ENCODE data around the gene BABAM1. TPM values are rescaled to one million over a fixed set of nuclear protein-coding genes. Genes with fewer than 3 reads are reported as not detected.

BABAM1 gene
- total RNA-seq, 2 experiments from 2014 or later: 56.2 to 63.5 TPM

- Histone ChIP-seq H3K27me3 (ENCODE audit: control insufficient read depth in 1 of 2, insufficient read depth in 2 of 2, low read length in 2 of 2) (no peaks in the 10 kb centered on the region), H3K9me3 (ENCODE audit: control insufficient read depth in 1 of 2, insufficient read depth in 1 of 2, low read length in 2 of 2) (peaks cover 0 to 7% of the 10 kb centered on the region in 2 experiments), H3K36me3 (ENCODE audit: insufficient read depth, low read length) (peaks cover 3% of the 10 kb centered on the region), H3K4me3 (ENCODE audit: low read length) (no peak overlapping the region), H3K27ac (ENCODE audit: low read depth in 1 of 2, low read length in 2 of 2) (no peak overlapping the region), H3K4me1 (ENCODE audit: insufficient read depth, low read length) (peaks cover 28% of the 10 kb centered on the region)
- H3K9me3 Mint-ChIP-seq: no peaks in the 10 kb centered on the region
- H3K4me1 Mint-ChIP-seq (ENCODE audit: low read depth): peaks cover 15% of the 10 kb centered on the region
- H3K27me3 Mint-ChIP-seq: no peaks in the 10 kb centered on the region
- ChIA-PET CTCF (interaction anchor here (2.2 to 3.5 kb wide), 2 partner anchors 21 to 34 kb away, joined by 10 to 13 read pairs; partner anchors contain the start of gene MRPL34), POLR2A (interaction anchor here (1.6 kb wide), 1 partner anchor 17 kb away, joined by 4 read pairs; the partner anchor contains the start of gene DDA1)
- ATAC-seq (ENCODE audit: poor library complexity) (no peak), DNase-seq (peak in 1 of 14 experiments; percentile 17)
- intact Hi-C loops (cut with DNase I, micrococcal nuclease): no loop called here
- no peak overlapping the region for H3K27ac Mint-ChIP-seq
- H3K36me3 Mint-ChIP-seq (ENCODE audit: low read depth): peaks cover 8% of the 10 kb centered on the region
- H3K4me3 Mint-ChIP-seq: peak overlapping the region; percentile 63
- TF ChIP-seq, protein P1, sequence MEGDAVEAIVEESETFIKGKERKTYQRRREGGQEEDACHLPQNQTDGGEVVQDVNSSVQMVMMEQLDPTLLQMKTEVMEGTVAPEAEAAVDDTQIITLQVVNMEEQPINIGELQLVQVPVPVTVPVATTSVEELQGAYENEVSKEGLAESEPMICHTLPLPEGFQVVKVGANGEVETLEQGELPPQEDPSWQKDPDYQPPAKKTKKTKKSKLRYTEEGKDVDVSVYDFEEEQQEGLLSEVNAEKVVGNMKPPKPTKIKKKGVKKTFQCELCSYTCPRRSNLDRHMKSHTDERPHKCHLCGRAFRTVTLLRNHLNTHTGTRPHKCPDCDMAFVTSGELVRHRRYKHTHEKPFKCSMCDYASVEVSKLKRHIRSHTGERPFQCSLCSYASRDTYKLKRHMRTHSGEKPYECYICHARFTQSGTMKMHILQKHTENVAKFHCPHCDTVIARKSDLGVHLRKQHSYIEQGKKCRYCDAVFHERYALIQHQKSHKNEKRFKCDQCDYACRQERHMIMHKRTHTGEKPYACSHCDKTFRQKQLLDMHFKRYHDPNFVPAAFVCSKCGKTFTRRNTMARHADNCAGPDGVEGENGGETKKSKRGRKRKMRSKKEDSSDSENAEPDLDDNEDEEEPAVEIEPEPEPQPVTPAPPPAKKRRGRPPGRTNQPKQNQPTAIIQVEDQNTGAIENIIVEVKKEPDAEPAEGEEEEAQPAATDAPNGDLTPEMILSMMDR (IDR thresholded peaks at IDR 0.05): no peak
These were observed 59.3 kb downstream of the BABAM1 start for GRCh38 chr19:17326595-17326966.

GRCh38 chr19:17327068-17327653, 59.9 kb downstream of the BABAM1 start:
- Mint-ChIP-seq H3K4me3 (peak overlapping the region; percentile 63), H3K27ac (no peak overlapping the region), H3K9me3 (no peaks in the 10 kb centered on the region), H3K36me3 (ENCODE audit: low read depth) (peaks cover 7% of the 10 kb centered on the region), H3K4me1 (ENCODE audit: low read depth) (peaks cover 15% of the 10 kb centered on the region), H3K27me3 (no peaks in the 10 kb centered on the region)
- TF ChIP-seq, protein P1 (IDR thresholded peaks at IDR 0.05): no peak
- POLR2A ChIA-PET: interaction anchor here (1.8 kb wide), 1 partner anchor 21 kb away, joined by 9 read pairs; the partner anchor contains the start of gene MRPL34
- CTCF ChIA-PET: interaction anchor here (2.2 to 3.5 kb wide), 2 partner anchors 22 to 35 kb away, joined by 10 to 13 read pairs; partner anchors contain the start of gene MRPL34
- Histone ChIP-seq H3K27ac (ENCODE audit: low read depth in 1 of 2, low read length in 2 of 2) (no peak overlapping the region), H3K4me1 (ENCODE audit: insufficient read depth, low read length) (peaks cover 28% of the 10 kb centered on the region), H3K36me3 (ENCODE audit: insufficient read depth, low read length) (no peaks in the 10 kb centered on the region), H3K9me3 (ENCODE audit: control insufficient read depth in 1 of 2, insufficient read depth in 1 of 2, low read length in 2 of 2) (peaks cover 0 to 7% of the 10 kb centered on the region in 2 experiments), H3K27me3 (ENCODE audit: control insufficient read depth in 1 of 2, insufficient read depth in 2 of 2, low read length in 2 of 2) (no peaks in the 10 kb centered on the region), H3K4me3 (ENCODE audit: low read length) (no peak overlapping the region)
- ATAC-seq (ENCODE audit: poor library complexity) (no peak), DNase-seq (peak in 1 of 14 experiments; percentile 41)
- intact Hi-C loops (cut with DNase I, micrococcal nuclease): no loop called here

DNA sequence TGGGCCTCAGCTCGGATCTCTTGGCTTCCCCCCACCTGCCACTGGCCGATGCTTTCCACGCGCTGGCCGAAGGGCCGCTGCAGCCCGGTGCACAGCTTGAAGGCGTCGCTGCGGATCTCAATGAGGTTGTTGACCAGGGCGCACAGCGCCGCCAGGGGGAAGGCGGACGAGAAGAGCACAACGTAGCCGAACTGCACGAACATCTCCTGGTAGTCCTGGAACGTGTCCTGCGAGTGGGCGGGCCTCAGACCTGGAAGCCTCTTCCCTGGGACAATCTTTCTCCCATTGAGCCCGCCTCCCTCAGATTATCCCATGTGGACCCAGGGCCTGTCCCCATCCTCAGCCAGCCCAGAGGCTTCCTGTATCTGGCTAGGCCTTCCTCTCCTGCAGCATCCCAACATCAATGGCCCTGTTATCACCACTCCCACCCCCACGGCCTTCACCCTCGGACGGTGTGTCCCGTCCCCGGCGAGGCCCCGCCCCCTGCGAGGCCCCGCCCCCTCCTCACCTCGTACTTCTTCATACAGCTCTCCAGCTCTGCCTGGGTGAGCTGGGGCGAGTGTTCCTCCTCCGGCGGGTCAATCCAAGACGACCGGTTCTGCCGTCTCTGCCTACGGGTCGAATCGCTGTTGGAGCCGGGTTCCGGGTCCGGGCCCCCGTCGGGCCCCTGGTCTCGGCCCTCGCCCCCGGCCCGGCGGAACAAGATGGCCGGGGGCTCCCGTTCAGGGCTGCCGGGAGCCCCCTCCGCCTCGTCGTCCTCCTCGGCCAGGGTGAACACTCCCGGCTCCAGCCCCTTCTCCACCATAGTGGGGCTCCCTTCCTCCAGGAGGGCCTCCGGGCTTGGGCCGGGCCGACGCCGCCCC, 60.6 kb downstream of the BABAM1 start:
- peak overlapping the region in 1 of 2 donors; percentile 59 for H3K27ac ChIP-seq (ENCODE audit: low read depth in 1 of 2, low read length in 2 of 2)
- H3K9me3 Mint-ChIP-seq: no peaks in the 10 kb centered on the region
- TF ChIP-seq, protein P1 (IDR thresholded peaks at IDR 0.05): no peak
- ChIA-PET CTCF (interaction anchor here (0.6 to 3.5 kb wide), 3 partner anchors 11 to 81 kb away, joined by 3 to 13 read pairs (median 3); partner anchors contain the start of gene MRPL34), POLR2A (interaction anchor here (1.2 to 3.5 kb wide), 4 partner anchors 9 to 35 kb away, joined by 3 to 29 read pairs (median 7); partner anchors contain the start of genes DDA1 and MRPL34)
- intact Hi-C loops (cut with DNase I, micrococcal nuclease): no loop called here
- peak overlapping the region; percentile 51 for H3K27ac Mint-ChIP-seq
- peaks cover 34% of the 10 kb centered on the region for H3K4me1 ChIP-seq (ENCODE audit: insufficient read depth, low read length)
- peak overlapping the region; percentile 85 for H3K4me3 Mint-ChIP-seq
- ATAC-seq (ENCODE audit: poor library complexity) (peak; percentile 73), DNase-seq (peak in 13 of 14 experiments; percentile 40 to 82 (median 54))
- no peaks in the 10 kb centered on the region for H3K36me3 ChIP-seq (ENCODE audit: insufficient read depth, low read length)
- peaks cover 0 to 7% of the 10 kb centered on the region in 2 experiments for H3K9me3 ChIP-seq (ENCODE audit: control insufficient read depth in 1 of 2, insufficient read depth in 1 of 2, low read length in 2 of 2)
- H3K27me3 Mint-ChIP-seq: no peaks in the 10 kb centered on the region
- peak overlapping the region; percentile 61 for H3K4me3 ChIP-seq (ENCODE audit: low read length)
- H3K4me1 Mint-ChIP-seq (ENCODE audit: low read depth): peaks cover 13% of the 10 kb centered on the region
- no peaks in the 10 kb centered on the region for H3K27me3 ChIP-seq (ENCODE audit: control insufficient read depth in 1 of 2, insufficient read depth in 2 of 2, low read length in 2 of 2)
- no peaks in the 10 kb centered on the region for H3K36me3 Mint-ChIP-seq (ENCODE audit: low read depth)

Other genes starting within 250 kb of the BABAM1 start
- gene CPAMD8, start 240.6 kb upstream of the BABAM1 start, total RNA-seq: under 1 TPM; 0.05 to 0.34 TPM
- 10 to 100 TPM; 20.6 to 20.7 TPM for gene HAUS8, start 192.0 kb upstream of the BABAM1 start, total RNA-seq
- 100 to 1,000 TPM; 176 to 184 TPM for gene MYO9B, start 191.7 kb upstream of the BABAM1 start, total RNA-seq
- 10 to 100 TPM; 23.1 to 24.3 TPM for gene USE1, start 52.1 kb upstream of the BABAM1 start, total RNA-seq
- 10 to 100 TPM; 20.5 to 22.2 TPM for gene OCEL1, start 41.2 kb upstream of the BABAM1 start, total RNA-seq
- gene NR2F6, start 21.5 kb upstream of the BABAM1 start, total RNA-seq: 1 to 10 TPM in 1 of 2 experiments, under 1 TPM in 1; 0.74 to 1.1 TPM
- gene USHBP1, start 2.7 kb upstream of the BABAM1 start, total RNA-seq: not detected
- gene ANKLE1, start 14.5 kb downstream of the BABAM1 start, total RNA-seq: 1 to 10 TPM in 1 of 2 experiments, under 1 TPM in 1; 0.85 to 1.9 TPM
- 1 to 10 TPM; 4.4 to 4.6 TPM for gene ABHD8, start 36.0 kb downstream of the BABAM1 start, total RNA-seq
- gene MRPL34, start 38.4 kb downstream of the BABAM1 start, total RNA-seq: 10 to 100 TPM; 28.4 to 28.7 TPM
- 10 to 100 TPM; 41.4 to 43.4 TPM for gene DDA1, start 42.1 kb downstream of the BABAM1 start, total RNA-seq
- gene ANO8, start 67.4 kb downstream of the BABAM1 start, total RNA-seq: 10 to 100 TPM; 15.3 TPM
- gene GTPBP3, start 70.1 kb downstream of the BABAM1 start, total RNA-seq: 10 to 100 TPM; 21.2 to 24.0 TPM
- not detected for gene PLVAP, start 109.9 kb downstream of the BABAM1 start, total RNA-seq
- gene CCDC194, start 126.8 kb downstream of the BABAM1 start, total RNA-seq: not detected
- gene BST2, start 138.2 kb downstream of the BABAM1 start, total RNA-seq: 10 to 100 TPM; 16.1 to 16.8 TPM
- 10 to 100 TPM in 1 of 2 experiments, 1 to 10 TPM in 1; 9.8 to 10.7 TPM for gene MVB12A, start 152.6 kb downstream of the BABAM1 start, total RNA-seq
- gene TMEM221, start 181.2 kb downstream of the BABAM1 start, total RNA-seq: not detected
- not detected for gene NXNL1, start 193.5 kb downstream of the BABAM1 start, total RNA-seq
- 1 to 10 TPM; 3.0 TPM for gene SLC27A1, start 203.1 kb downstream of the BABAM1 start, total RNA-seq
- 10 to 100 TPM; 41.5 to 44.6 TPM for gene PGLS, start 244.2 kb downstream of the BABAM1 start, total RNA-seq

All from CD4-positive, alpha-beta T cell (primary cell).